Neural progenitor cell (in vitro differentiated cells): ENCODE data around the gene CCDC124. TPM values are rescaled to one million over a fixed set of nuclear protein-coding genes. Genes with fewer than 3 reads are reported as not detected.

Experiments used
- DNase-seq: peaks from one replicate; pipeline ENCODE4 v3.0.0-alpha.2; 2016; ENCODE audit warnings: low spot score
- H2AFZ ChIP-seq: fragments of 200-600 bp; sonication (generic); replicated peaks from 2 replicates; pipeline ENCODE4 v1.6.1; 2016; ENCODE audit warnings: antibody characterized with exemption
- H3F3A ChIP-seq: fragments of 200-600 bp; sonication (generic); 2 replicates; pipeline ENCODE4 v1.6.1; 2016; ENCODE audit warnings: antibody characterized with exemption, low read depth
- H3K27ac ChIP-seq: fragments of 200-600 bp; sonication (generic); 2 replicates; pipeline ENCODE4 v1.5.1; 2016; ENCODE audit warnings: mild to moderate bottlenecking
- H3K27me3 ChIP-seq: fragments of 200-600 bp; sonication (generic); 2 replicates; pipeline ENCODE4 v1.6.1; 2016; ENCODE audit warnings: mild to moderate bottlenecking, moderate library complexity
- H3K36me3 ChIP-seq: fragments of 200-600 bp; sonication (generic); 2 replicates; pipeline ENCODE4 v1.5.1; 2016
- H3K4me1 ChIP-seq: fragments of 200-600 bp; sonication (generic); 2 replicates; pipeline ENCODE4 v1.6.1; 2016; ENCODE audit warnings: mixed run types
- H3K4me2 ChIP-seq: fragments of 200-600 bp; sonication (generic); 2 replicates; pipeline ENCODE4 v1.6.1; 2016
- H3K4me3 ChIP-seq: fragments of 200-600 bp; sonication (generic); 2 replicates; pipeline ENCODE4 v1.5.1; 2016
- H3K79me2 ChIP-seq: fragments of 200-600 bp; sonication (generic); 2 replicates; pipeline ENCODE4 v1.6.1; 2016; ENCODE audit warnings: low read depth
- H3K9ac ChIP-seq: fragments of 200-600 bp; sonication (generic); 2 replicates; pipeline ENCODE4 v1.6.1; 2016
- H3K9me3 ChIP-seq: fragments of 200-600 bp; sonication (generic); 2 replicates; pipeline ENCODE4 v1.5.1; 2016; ENCODE audit warnings: low read depth
- H4K20me1 ChIP-seq: fragments of 200-600 bp; sonication (generic); 2 replicates; pipeline ENCODE4 v1.6.1; 2016; ENCODE audit warnings: low read depth
- H3K27ac Mint-ChIP-seq: 3 replicates; pipeline ENCODE4 v1.8.0; 2021; ENCODE audit warnings: mixed read lengths
- H3K27me3 Mint-ChIP-seq: 2 replicates; pipeline ENCODE4 v1.8.0; 2022; ENCODE audit warnings: low read depth, mild to moderate bottlenecking, inconsistent platforms, moderate library complexity, mixed read lengths; ENCODE audit not compliant: insufficient read depth
- H3K36me3 Mint-ChIP-seq: 3 replicates; pipeline ENCODE4 v1.8.0; 2021; ENCODE audit warnings: mixed read lengths
- H3K4me1 Mint-ChIP-seq: 3 replicates; pipeline ENCODE4 v1.8.0; 2021; ENCODE audit warnings: mixed read lengths
- H3K4me3 Mint-ChIP-seq: 3 replicates; pipeline ENCODE4 v1.8.0; 2021; ENCODE audit warnings: mild to moderate bottlenecking, moderate library complexity, mixed read lengths
- H3K9me3 Mint-ChIP-seq: 3 replicates; pipeline ENCODE4 v1.8.0; 2020; ENCODE audit warnings: mixed read lengths
- EZH2 ChIP-seq: fragments of 200-600 bp; sonication (generic); IDR thresholded peaks from 2 replicates; pipeline ENCODE4 v1.6.1; 2017; ENCODE audit warnings: antibody characterized with exemption, mild to moderate bottlenecking, moderate library complexity
- EZH2phosphoT487 ChIP-seq: fragments of 200-600 bp; sonication (generic); IDR thresholded peaks from 2 replicates; pipeline ENCODE4 v1.6.1; 2017; ENCODE audit warnings: antibody characterized with exemption
- total RNA-seq: library from RNA; depleted of rRNA; stranded (reverse); fragments of >200 nt; gene quantifications from 2 replicates; pipeline ENCODE4 v1.2.3, GENCODE V29; 2015; ENCODE audit warnings: low replicate concordance
- TF ChIP-seq, protein P1 (sequence below): fragments of 200-600 bp; sonication (generic); IDR thresholded peaks from 2 replicates; pipeline ENCODE4 v1.5.1; 2017; ENCODE audit warnings: antibody characterized with exemption, mild to moderate bottlenecking

CCDC124 gene
- total RNA-seq, 1 donor from 2014 or later, result 23.3 TPM

- Mint-ChIP-seq H3K27ac (no peak overlapping the region), H3K4me1 (no peaks in the 10 kb centered on the region), H3K4me3 (no peak overlapping the region), H3K36me3 (no peaks in the 10 kb centered on the region), H3K27me3 (peaks cover 18% of the 10 kb centered on the region), H3K9me3 (no peaks in the 10 kb centered on the region)
- Histone ChIP-seq H3K36me3 (no peaks in the 10 kb centered on the region), H4K20me1 (peaks cover 6% of the 10 kb centered on the region), H3K4me1 (no peaks in the 10 kb centered on the region), H3K4me2 (no peak overlapping the region), H3K9me3 (no peaks in the 10 kb centered on the region), H3K4me3 (no peak overlapping the region), H3K9ac (no peak overlapping the region), H3K27me3 (no peaks in the 10 kb centered on the region), H3F3A (peaks cover 3% of the 10 kb centered on the region), H3K27ac (no peak overlapping the region), H3K79me2 (no peaks in the 10 kb centered on the region), H2AFZ (no peak overlapping the region)
- no peak for DNase-seq
- TF ChIP-seq EZH2phosphoT487, result no peak
- TF ChIP-seq EZH2, result no peak
- TF ChIP-seq, protein P1, sequence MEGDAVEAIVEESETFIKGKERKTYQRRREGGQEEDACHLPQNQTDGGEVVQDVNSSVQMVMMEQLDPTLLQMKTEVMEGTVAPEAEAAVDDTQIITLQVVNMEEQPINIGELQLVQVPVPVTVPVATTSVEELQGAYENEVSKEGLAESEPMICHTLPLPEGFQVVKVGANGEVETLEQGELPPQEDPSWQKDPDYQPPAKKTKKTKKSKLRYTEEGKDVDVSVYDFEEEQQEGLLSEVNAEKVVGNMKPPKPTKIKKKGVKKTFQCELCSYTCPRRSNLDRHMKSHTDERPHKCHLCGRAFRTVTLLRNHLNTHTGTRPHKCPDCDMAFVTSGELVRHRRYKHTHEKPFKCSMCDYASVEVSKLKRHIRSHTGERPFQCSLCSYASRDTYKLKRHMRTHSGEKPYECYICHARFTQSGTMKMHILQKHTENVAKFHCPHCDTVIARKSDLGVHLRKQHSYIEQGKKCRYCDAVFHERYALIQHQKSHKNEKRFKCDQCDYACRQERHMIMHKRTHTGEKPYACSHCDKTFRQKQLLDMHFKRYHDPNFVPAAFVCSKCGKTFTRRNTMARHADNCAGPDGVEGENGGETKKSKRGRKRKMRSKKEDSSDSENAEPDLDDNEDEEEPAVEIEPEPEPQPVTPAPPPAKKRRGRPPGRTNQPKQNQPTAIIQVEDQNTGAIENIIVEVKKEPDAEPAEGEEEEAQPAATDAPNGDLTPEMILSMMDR, result no peak
Measured at GRCh38 chr19:17888260-17888659, 44.6 kb upstream of the CCDC124 start.

DNA sequence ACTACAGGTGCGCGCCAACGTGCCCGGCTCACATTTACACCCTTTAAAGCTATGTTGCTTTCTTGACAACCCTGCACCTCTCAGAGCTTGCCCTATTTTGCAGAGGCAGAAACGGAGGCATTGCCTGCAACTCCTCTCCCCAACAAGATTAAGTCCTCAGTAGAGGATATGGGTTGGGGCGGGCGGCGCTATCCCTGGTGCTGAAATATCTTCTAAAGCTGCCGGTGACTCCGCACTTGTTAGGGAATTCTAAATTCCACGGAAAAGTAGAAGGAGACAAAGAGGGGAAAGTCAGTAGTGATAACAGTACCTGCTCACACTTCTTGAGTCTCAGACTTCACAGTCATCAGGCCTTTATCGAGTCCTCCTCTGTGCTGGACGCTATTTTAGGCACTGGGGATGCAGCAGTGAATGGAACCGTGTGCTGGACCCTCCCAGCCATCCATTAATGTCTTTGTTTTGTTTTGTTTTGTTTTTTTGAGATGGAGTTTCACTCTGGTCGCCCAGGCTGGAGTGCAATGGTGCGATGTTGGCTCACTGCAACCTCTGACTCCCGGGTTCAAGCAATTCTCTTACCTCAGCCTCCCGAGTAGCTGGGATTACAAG is 43.1 kb upstream of the CCDC124 start:
- H3K9me3 ChIP-seq, result no peaks in the 10 kb centered on the region
- peak; percentile 87 for DNase-seq
- H2AFZ ChIP-seq, result no peak overlapping the region
- H3F3A ChIP-seq, result peaks cover 3% of the 10 kb centered on the region
- no peaks in the 10 kb centered on the region for H3K36me3 ChIP-seq
- no peak overlapping the region for H3K27ac Mint-ChIP-seq
- peaks cover 19% of the 10 kb centered on the region for H3K27me3 Mint-ChIP-seq
- H3K4me1 ChIP-seq, result no peaks in the 10 kb centered on the region
- H3K4me3 ChIP-seq, result no peak overlapping the region
- H3K27me3 ChIP-seq, result no peaks in the 10 kb centered on the region
- no peak overlapping the region for H3K4me2 ChIP-seq
- no peaks in the 10 kb centered on the region for H3K9me3 Mint-ChIP-seq
- no peaks in the 10 kb centered on the region for H3K4me1 Mint-ChIP-seq
- no peak overlapping the region for H3K9ac ChIP-seq
- H3K27ac ChIP-seq, result no peak overlapping the region
- H4K20me1 ChIP-seq, result peaks cover 6% of the 10 kb centered on the region
- H3K4me3 Mint-ChIP-seq, result no peak overlapping the region
- TF ChIP-seq EZH2, result peak; percentile 40
- TF ChIP-seq, protein P1, result no peak
- H3K79me2 ChIP-seq, result no peaks in the 10 kb centered on the region
- no peaks in the 10 kb centered on the region for H3K36me3 Mint-ChIP-seq

DNA sequence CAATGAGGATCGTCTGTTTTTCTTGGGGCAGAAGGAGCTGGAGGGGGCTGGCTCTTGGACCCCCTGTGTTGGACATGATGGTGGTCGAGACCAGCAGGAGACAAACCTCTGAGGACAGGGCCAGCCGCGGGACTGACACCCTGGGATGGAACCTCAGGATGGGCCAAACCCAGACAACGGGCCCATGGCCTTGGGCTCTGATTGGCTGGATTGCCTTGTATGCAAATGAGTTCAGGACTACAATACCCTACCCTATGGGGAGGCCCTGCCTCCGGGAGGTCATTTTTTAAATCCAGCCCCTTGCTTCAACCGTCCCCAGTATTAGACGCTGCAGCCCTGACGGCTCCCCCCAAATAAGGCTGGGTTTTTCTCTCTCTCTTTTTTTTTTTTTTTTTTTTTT is 39.0 kb upstream of the CCDC124 start:
- no peak for DNase-seq

More for the DNA sequence above, 39.0 kb upstream of the CCDC124 start:
- H4K20me1 ChIP-seq, result peaks cover 6% of the 10 kb centered on the region
- H3K4me2 ChIP-seq, result no peak overlapping the region
- no peak overlapping the region for H2AFZ ChIP-seq
- peaks cover 3% of the 10 kb centered on the region for H3F3A ChIP-seq
- Mint-ChIP-seq H3K36me3 (no peaks in the 10 kb centered on the region), H3K27ac (no peak overlapping the region), H3K4me1 (no peaks in the 10 kb centered on the region), H3K4me3 (no peak overlapping the region), H3K9me3 (no peaks in the 10 kb centered on the region), H3K27me3 (peaks cover 20% of the 10 kb centered on the region)
- H3K36me3 ChIP-seq, result no peaks in the 10 kb centered on the region
- H3K4me3 ChIP-seq, result no peak overlapping the region
- H3K27ac ChIP-seq, result no peak overlapping the region
- no peaks in the 10 kb centered on the region for H3K27me3 ChIP-seq
- H3K4me1 ChIP-seq, result no peaks in the 10 kb centered on the region
- H3K9me3 ChIP-seq, result no peaks in the 10 kb centered on the region
- H3K9ac ChIP-seq, result no peak overlapping the region
- TF ChIP-seq EZH2phosphoT487, result no peak
- TF ChIP-seq, protein P1, result no peak
- TF ChIP-seq EZH2, result no peak
- H3K79me2 ChIP-seq, result no peaks in the 10 kb centered on the region
